GM19025 (cell line): Measurements from ENCODE around the gene CD81.

ENCODE experiments used
- ATAC-seq: cut with Tn5 transposase; IDR thresholded peaks from one replicate; pipeline ENCODE4 v1.9.1; 2021; ENCODE audit warnings: mild to moderate bottlenecking, low read depth, moderate library complexity; ENCODE audit not compliant: unreplicated experiment

CD81 gene

GRCh38 chr11:2400762-2401435 is 23.8 kb downstream of the CD81 start:
- ATAC-seq, result peak; percentile 9

GRCh38 chr11:2401436-2401984 is 24.4 kb downstream of the CD81 start:
- no peak for ATAC-seq

- no peak for ATAC-seq
Observed at GRCh38 chr11:2402106-2402505, 25.0 kb downstream of the CD81 start.

- no peak for ATAC-seq
Observed at GRCh38 chr11:2402890-2403645, 26.0 kb downstream of the CD81 start.

GRCh38 chr11:2404735-2405196 is 27.7 kb downstream of the CD81 start:
- ATAC-seq, result no peak

GRCh38 chr11:2406451-2406850 is 29.3 kb downstream of the CD81 start:
- no peak for ATAC-seq

- no peak for ATAC-seq
Observed at GRCh38 chr11:2406878-2407410, 29.8 kb downstream of the CD81 start.

- no peak for ATAC-seq
Observed at GRCh38 chr11:2408671-2409070, 31.6 kb downstream of the CD81 start.

- no peak for ATAC-seq
Observed at GRCh38 chr11:2409126-2409525, 32.0 kb downstream of the CD81 start.

GRCh38 chr11:2409611-2410468 is 32.7 kb downstream of the CD81 start:
- no peak for ATAC-seq

GRCh38 chr11:2410616-2411015 is 33.5 kb downstream of the CD81 start:
- no peak for ATAC-seq

- no peak for ATAC-seq
Observed at GRCh38 chr11:2411446-2412305, 34.6 kb downstream of the CD81 start.

GRCh38 chr11:2412323-2412722 is 35.2 kb downstream of the CD81 start:
- ATAC-seq, result no peak

- ATAC-seq, result no peak
Observed at GRCh38 chr11:2413742-2414579, 36.9 kb downstream of the CD81 start.

GRCh38 chr11:2414616-2415015 is 37.5 kb downstream of the CD81 start:
- no peak for ATAC-seq

GRCh38 chr11:2415171-2415570 is 38.1 kb downstream of the CD81 start:
- no peak for ATAC-seq

- no peak for ATAC-seq
Observed at GRCh38 chr11:2415601-2416380, 38.7 kb downstream of the CD81 start.

- no peak for ATAC-seq
Observed at GRCh38 chr11:2416765-2417164, 39.7 kb downstream of the CD81 start.
